ENCODE data around the gene DHTKD1.

GRCh38 chr10:12081879-12082557 is 13.3 kb downstream of the DHTKD1 start:
- TF ChIP-seq POLR2A (IDR thresholded peaks at IDR 0.05) (no peak), CTCF (IDR thresholded peaks at IDR 0.05) (no peak), POLR2AphosphoS5 (IDR thresholded peaks at IDR 0.05) (no peak)
